Stimulated activated CD4-positive, alpha-beta T cell treated with anti-CD3 and anti-CD28 coated beads, Interleukin-12 subunit alpha, Interleukin-12 subunit beta, amount 100 ng/mL, for 48 hours (primary cell): ENCODE measurements around the gene SUSD3.

Experiments used
- DNase-seq, 3 donors: peaks; one replicate each; pipeline ENCODE4 v3.0.0-alpha.2; 2020; ENCODE audit warnings: low read depth in 2 of 3, low spot score in 1 of 3

The SUSD3 gene

DNA sequence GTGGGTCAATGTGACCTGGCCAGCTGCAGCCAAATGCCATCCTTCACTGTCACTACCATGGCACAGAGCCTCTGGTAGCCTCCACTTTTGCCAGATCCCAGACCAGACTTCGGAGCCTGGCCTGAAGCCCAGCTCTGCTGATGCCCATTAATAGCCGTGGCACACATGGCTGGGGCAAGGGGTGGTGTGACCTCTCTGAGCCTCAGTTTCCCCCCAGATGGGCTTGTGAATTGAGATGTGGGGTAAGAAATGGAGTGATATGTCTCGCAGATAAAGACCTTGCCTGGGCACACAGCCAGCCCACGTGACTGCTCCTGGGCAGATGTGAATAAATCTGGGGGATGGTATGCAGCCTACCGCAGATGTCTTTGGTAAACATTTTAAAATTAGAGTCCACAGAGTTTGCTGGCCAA lies 13.9 kb downstream of the SUSD3 start:
- DNase-seq: no peak

- no peak for DNase-seq
Observed at GRCh38 chr9:93076101-93076791, 17.7 kb downstream of the SUSD3 start.

GRCh38 chr9:93076792-93077128 lies 18.3 kb downstream of the SUSD3 start:
- DNase-seq: no peak

GRCh38 chr9:93077367-93077766 lies 18.9 kb downstream of the SUSD3 start:
- DNase-seq: no peak

GRCh38 chr9:93077811-93078210 lies 19.3 kb downstream of the SUSD3 start:
- DNase-seq: no peak

DNA sequence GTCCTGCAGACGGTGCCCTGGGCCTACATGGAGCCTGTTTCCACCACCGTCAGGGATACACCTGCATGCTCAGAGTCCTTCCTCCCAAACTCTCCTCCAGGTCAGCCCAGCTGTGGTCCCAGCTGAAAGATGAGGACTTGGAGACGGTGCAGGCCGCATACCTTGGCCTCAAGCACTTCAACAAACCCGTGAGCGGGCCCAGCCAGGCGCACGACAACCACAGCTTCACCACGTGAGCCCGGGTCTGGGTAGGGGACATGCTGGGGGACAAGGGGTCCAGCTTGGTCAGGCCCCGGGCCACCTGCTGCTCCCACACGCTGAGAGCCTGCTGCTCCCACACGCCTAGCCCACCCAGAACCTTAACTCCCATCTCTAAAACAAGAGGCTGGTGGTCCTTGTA lies 20.9 kb downstream of the SUSD3 start:
- no peak for DNase-seq

DNA sequence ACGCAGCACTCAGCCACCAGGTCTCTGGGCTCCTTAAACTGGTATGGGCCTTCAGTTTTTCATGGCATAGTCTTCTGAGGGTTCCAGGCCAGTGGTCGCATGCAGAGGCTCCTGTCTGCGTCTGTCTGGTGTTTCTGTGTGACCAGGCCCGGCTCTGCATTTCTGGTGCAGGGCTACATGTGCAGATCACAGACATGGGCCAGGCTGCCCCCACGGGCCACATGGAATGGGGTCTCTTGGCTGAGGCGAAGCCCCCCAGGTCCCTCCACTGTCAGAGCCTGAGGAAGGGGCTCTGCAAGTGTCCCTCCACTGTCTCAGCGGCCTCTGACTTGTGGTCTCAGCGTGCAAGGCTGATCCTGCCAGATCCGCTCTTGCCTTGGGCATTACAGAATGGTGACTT lies 21.9 kb downstream of the SUSD3 start:
- DNase-seq: no peak

DNA sequence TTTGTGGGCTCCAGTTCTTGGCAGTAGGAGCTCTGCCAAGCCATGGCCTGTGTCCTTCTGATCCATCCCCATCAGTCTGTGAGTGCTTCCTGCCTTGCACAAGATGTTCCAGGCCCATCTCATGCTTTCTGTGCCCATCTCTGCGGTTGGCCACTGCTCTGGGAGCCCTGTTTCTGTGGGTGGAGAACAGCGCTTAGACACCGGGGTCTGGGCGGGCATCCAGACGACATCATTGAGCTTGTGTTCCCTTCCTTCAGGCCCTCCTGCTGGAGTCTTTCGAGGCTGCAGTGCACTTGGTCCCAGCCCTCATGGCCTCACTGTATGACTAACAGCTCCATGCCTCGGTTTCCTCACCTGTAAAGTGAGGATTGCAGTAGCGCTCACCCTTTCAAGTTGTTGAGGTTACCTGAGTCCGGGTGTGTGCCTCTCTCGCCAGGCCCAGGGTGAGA lies 22.6 kb downstream of the SUSD3 start:
- DNase-seq: no peak

GRCh38 chr9:93081931-93082330 lies 23.4 kb downstream of the SUSD3 start:
- DNase-seq: no peak

DNA sequence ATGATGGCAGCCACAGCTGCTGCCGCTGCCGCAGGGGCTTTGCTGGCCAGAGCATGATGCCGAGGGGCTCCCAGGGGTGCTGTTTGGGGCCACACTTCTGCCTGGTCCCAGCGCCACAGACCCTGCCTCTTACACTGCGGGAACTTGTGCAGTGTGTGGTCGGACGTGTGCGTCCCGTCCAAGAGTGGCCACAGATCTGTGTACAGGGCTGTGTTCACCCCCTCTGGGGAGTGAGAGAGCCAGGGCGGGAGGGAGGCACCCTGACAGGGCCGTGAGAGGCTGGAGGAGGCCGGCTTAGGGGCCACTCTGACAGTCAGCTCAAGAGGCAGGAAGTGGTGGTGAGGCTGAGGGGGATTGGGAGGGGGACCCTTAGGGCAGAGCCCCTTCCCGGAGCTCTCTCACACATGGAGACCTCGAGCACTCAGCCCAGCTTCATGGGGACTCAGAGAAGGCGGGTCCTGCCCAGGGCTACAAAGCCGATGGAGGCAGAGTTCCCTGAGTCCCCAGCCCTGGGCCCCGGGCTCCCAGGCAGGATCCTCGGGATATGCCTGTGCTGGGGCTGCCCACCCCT lies 24.4 kb downstream of the SUSD3 start:
- DNase-seq: no peak

DNA sequence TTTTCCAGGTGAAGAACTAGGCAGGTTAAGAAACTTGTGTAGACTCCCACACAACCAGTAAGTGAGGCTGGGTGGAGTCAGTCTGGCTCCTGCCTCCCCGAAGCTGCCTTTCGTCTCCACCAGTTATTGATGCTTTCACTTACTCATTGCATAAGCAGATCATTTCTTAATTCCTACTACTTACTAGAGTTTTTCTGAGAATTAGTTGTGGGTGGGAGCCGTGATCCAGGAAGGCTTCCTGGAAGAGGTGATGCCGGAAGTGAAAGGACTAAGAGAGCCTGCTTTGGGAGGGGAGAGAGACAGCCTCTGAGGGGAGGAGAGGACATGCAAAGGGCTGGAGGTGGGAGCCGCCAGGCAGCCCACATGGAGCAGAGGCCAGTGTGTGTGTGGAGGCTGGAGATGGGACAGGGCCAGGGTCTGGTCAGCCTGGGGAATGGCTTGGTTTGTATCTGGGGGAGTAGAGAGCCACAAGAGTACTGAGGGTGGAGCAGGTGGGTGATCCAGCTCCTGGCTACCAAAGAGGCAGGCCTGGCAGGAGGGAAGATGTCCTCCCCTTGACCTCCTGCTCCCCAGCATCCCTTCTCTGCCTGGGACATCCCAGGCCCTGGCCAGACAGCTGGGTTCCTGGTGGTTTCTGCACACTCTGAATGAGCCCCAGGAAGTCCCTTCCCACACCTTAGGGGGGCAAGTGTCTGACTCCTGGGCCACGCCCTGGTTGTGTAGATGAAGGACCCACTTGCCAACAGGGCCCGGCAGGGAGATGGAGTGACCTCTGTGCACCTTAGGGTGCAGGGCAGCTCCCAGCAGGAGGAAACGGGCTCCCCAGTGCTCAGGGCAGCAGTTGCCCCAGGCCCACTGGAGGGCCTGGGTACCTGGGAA lies 25.3 kb downstream of the SUSD3 start:
- no peak for DNase-seq

- no peak for DNase-seq
Observed at GRCh38 chr9:93084471-93084881, 26.0 kb downstream of the SUSD3 start.

DNA sequence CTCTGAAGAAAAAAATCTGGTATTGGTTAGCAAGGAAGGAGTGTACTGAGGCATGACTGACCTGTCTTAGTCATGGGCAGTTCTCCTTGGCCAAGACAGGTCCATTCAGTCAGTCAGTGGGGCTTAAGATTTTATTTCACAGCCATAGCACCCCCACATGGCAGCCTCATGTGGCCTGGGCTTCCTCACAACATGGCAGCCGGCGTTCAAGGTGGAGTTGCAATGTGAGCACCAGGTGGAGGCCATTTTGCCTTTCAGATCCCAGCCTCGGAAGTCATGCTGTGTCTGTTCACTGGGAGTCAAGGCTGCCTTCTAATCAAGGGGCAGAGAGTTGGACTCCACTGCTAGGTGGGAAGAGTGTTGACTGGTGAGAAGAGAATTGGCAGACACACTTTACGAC lies 27.2 kb downstream of the SUSD3 start:
- DNase-seq: no peak

DNA sequence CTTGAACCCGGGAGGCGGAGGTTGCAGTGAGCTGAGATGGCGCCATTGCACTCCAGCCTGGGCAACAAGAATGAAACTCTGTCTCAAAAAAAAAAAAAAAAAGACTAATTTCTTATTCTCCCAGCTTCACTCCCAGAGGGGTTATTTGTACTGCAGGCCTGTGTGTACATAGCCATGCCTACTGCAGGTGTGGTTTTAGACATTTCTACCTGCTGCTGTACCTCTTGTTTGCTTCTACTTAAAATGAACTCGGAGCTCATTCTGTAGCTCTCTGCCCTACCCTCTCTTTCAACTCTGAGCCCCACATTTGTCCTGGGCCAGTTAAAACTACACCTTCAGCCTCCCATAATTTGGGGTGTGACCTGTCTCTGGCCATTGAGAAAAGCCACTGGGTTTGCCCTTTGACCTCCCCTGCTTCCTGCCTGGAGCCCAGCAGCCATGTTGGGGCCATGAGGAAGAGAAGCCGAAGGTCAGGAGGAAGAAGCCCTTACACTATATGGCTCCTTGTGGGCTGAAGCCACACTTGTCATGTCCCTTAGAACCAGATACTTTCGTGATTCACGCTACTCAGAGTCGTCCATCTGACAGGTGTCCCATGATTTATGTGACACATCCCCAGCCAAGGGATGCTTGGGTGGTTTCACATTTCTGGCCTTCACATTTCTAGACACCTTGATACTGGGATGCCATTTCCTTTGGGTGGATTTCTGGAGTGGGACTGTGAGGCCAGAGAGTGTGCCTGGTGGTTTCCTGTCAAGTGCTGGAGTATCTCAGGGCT lies 28.1 kb downstream of the SUSD3 start:
- DNase-seq: no peak

DNA sequence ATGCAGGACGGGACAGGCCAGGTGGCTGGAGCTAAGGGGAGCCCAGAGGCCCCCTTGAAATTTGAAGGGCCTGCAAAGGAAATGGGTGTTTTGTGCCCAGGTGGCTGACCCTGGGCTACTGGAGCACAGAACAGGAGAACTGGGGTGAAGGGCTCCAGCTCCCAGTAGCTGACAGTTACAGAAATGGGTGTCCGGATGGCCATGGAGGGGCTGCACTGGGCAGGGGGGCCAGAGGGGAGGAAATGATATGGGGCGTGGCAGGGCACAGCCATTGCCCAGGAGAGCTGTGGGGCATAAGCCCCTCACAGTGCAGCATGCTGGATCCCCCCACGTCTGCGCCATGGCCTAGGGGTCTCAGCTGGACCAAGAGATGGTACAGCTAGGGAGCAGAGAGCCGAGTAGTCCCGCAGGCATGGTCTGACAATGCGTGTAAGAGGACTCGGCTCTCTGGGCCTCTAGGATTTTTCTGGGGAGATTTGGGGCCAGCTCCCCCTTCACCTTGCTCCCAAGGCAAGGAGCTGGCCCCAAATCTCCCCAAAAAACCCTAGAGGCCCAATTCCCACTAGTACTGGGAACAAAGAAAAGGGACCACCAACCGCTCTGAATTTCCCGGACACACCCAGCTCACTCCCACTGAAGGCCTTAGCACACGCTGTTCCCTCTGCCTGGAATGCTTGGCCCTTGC lies 29.6 kb downstream of the SUSD3 start:
- no peak for DNase-seq

DNA sequence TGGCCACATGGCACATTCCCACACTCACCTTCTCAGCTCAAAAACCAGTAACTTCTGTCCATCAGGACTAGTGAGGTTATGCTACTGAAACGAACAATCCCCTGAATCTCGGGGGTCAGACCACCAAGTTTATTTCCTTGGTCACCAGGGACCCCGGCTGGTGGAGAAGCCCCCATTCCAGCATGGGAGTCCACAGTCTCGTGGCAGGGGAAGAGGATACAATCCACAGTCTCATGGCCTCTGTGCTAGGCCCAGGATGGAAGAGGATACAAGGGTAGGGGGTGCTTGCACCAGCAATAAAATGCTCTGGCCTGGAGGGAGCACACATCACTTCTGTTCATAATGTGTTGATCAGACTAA lies 30.1 kb downstream of the SUSD3 start:
- no peak for DNase-seq

DNA sequence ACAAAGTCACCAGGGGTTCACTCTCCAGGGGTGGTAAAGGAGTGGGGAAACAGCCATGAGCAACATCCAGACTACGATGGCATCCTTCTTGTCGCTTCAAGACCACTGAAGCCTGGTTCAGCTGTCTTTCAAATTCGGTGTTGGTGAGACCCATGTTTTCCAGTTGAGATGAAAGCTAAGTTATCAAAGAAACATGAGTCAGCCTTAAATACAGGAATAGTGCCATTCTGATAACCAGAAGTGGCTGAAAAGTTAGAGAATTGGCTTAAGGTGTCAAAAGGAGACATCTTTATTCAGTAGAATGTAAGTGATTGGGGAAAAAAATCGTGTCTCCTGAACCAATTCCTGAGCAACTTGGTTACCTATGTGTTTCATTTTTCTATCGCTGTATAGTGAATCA lies 30.5 kb downstream of the SUSD3 start:
- no peak for DNase-seq

- DNase-seq: no peak
Observed at GRCh38 chr9:93089481-93089991, 31.0 kb downstream of the SUSD3 start.

- DNase-seq: no peak
Observed at GRCh38 chr9:93090091-93090655, 31.7 kb downstream of the SUSD3 start.

DNA sequence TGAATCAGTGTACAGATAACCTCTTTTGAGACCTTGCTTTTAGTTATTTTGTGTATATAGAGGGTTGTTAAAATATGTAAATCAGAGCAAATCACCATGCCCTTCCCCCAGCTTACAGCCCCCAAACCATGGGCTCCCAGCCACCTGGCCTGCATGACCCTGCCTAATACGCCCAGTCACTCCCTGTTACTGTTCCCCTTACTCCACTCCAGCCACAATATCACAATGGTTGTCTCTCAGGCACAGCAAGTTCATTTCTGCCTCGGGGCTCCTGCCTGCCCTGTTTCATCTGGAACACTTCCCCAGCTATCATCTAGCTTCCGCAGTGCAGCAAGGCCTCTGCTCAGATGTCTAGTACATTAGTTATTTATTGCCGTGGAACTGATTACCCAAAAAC lies 32.6 kb downstream of the SUSD3 start:
- no peak for DNase-seq
